GM12878 (cell line): ENCODE data around the gene VASP. TPM values are rescaled to one million over a fixed set of nuclear protein-coding genes. Genes with fewer than 3 reads are reported as not detected.
A peak's percentile ranks its signal among the peaks of the same experiment; 100 is the strongest.

ENCODE experiments used
- ATAC-seq: fragments of 200-7000 bp; cut with Tn5 transposase; 3 replicates; pipeline ENCODE4 v1.9.1; 2020; ENCODE audit warnings: mild to moderate bottlenecking, moderate library complexity
- BruUV-seq: library from RNA; stranded (reverse); fragments of 400-500 nt; replicated peaks from 2 replicates; lab custom pipeline; 2021; lab: Mats Ljungman, UMichigan
- CTCF ChIA-PET: fragments of 300-600 bp; sonication (Branson Sonifier 250); formaldehyde crosslinking; extraction: SDS; loops from one replicate; lab custom pipeline; 2021; ENCODE audit warnings: inconsistent platforms; lab: Yijun Ruan, JAX
- POLR2A ChIA-PET: fragments of 350-600 bp; formaldehyde crosslinking; extraction: SDS; loops from one replicate; lab custom pipeline; 2021; ENCODE audit warnings: inconsistent platforms; lab: Charles Lee
- RAD21 ChIA-PET: fragments of 300-600 bp; sonication (Branson Sonifier 250); formaldehyde crosslinking; loops from one replicate; lab custom pipeline; 2023; ENCODE audit warnings: antibody characterized with exemption; ENCODE audit not compliant: unreplicated experiment; lab: Charles Lee
- SMC1A ChIA-PET: fragments of 300-600 bp; sonication (Branson Sonifier 250); formaldehyde crosslinking; loops from one replicate; lab custom pipeline; 2023; ENCODE audit not compliant: unreplicated experiment, uncharacterized antibody; lab: Charles Lee
- DNase-seq: peaks from one replicate; pipeline ENCODE4 v3.0.0-alpha.2; 2011; ENCODE audit warnings: low read depth, low spot score
- FAIRE-seq: peaks from 3 replicates; lab custom pipeline; 2011; peaks lifted over from hg19 to GRCh38; lab: Jason Lieb, UNC
- H2AFZ ChIP-seq: 2 replicates; pipeline ENCODE4 v1.6.0; 2011; ENCODE audit warnings: low read depth, low read length, control low read depth; ENCODE audit not compliant: control insufficient read depth
- H3K27ac ChIP-seq: 2 replicates; pipeline ENCODE4 v1.5.1; 2011; ENCODE audit warnings: control low read depth; ENCODE audit not compliant: control insufficient read depth, insufficient read depth
- H3K27me3 ChIP-seq, 2 experiments: replicated peaks in 1 of 2; 2 replicates each; pipeline versions ENCODE4 v1.6.0 to v1.6.1; 2011; ENCODE audit warnings: low read length in 1 of 2; ENCODE audit not compliant: control insufficient read depth in 2 of 2, insufficient read depth in 2 of 2
- H3K36me3 ChIP-seq, 2 experiments: 2 replicates each; pipeline ENCODE4 v1.5.1; 2011; ENCODE audit warnings: low read length in 1 of 2; ENCODE audit not compliant: control insufficient read depth in 2 of 2, insufficient read depth in 2 of 2
- H3K4me1 ChIP-seq: 2 replicates; pipeline ENCODE4 v1.6.1; 2011; ENCODE audit warnings: mild to moderate bottlenecking, low read length, moderate library complexity, mixed read lengths; ENCODE audit not compliant: control insufficient read depth, insufficient read depth
- H3K4me2 ChIP-seq: 2 replicates; pipeline ENCODE4 v1.6.0; 2011; ENCODE audit warnings: control low read depth; ENCODE audit not compliant: control insufficient read depth, insufficient read depth
- H3K4me3 ChIP-seq: fragments of 200-600 bp; sonication (generic); 2 replicates; pipeline ENCODE4 v1.5.1; 2016
- H3K79me2 ChIP-seq: 2 replicates; pipeline ENCODE4 v1.6.0; 2011; ENCODE audit warnings: low read length; ENCODE audit not compliant: control insufficient read depth, insufficient read depth
- H3K9ac ChIP-seq: 2 replicates; pipeline ENCODE4 v1.8.0; 2011; ENCODE audit warnings: low read length, control low read depth, mixed read lengths; ENCODE audit not compliant: control insufficient read depth, insufficient read depth
- H3K9me3 ChIP-seq: replicated peaks from 3 replicates; pipeline ENCODE4 v1.5.1; 2011; ENCODE audit warnings: mild to moderate bottlenecking, low read length; ENCODE audit not compliant: control insufficient read depth, insufficient read depth
- H4K20me1 ChIP-seq: 2 replicates; pipeline ENCODE4 v1.6.0; 2011; ENCODE audit not compliant: control insufficient read depth, insufficient read depth
- BACH1 ChIP-seq: fragments of 450-650 bp; IDR thresholded peaks from 2 replicates; pipeline ENCODE4 v1.6.1; 2017; ENCODE audit warnings: mild to moderate bottlenecking, borderline replicate concordance
- CTCF ChIP-seq, 3 experiments: IDR thresholded peaks in 2 of 3; conservative IDR thresholded peaks in 1 of 3; 2 replicates each; pipeline ENCODE4 v1.5.1; 2011; ENCODE audit warnings: low read depth in 3 of 3, low read length in 3 of 3, mild to moderate bottlenecking in 3 of 3, control low read depth in 2 of 3, moderate library complexity in 2 of 3, inconsistent platforms in 1 of 3, mixed read lengths in 1 of 3; ENCODE audit not compliant: control insufficient read depth in 2 of 3, insufficient read depth in 1 of 3; ENCODE audit errors: extremely low read depth in 1 of 3
- HDGF ChIP-seq: fragments of 450-650 bp; IDR thresholded peaks from 2 replicates; pipeline ENCODE4 v1.6.1; 2016; ENCODE audit warnings: antibody characterized with exemption
- NFYA ChIP-seq: IDR thresholded peaks from 2 replicates; pipeline ENCODE4 v1.6.1; 2011; ENCODE audit warnings: low read depth, mild to moderate bottlenecking, low read length, improper control_type of control experiment, borderline replicate concordance
- NR2C2 ChIP-seq: IDR thresholded peaks from 2 replicates; pipeline ENCODE4 v1.6.1; 2011; ENCODE audit warnings: borderline replicate concordance, low read depth; ENCODE audit not compliant: control insufficient read depth, insufficient read length
- NRF1 ChIP-seq: conservative IDR thresholded peaks from 2 replicates; pipeline ENCODE4 v1.6.1; 2011; ENCODE audit warnings: mild to moderate bottlenecking, low read depth, low read length, improper control_type of control experiment
- PAX5 ChIP-seq: IDR thresholded peaks from 2 replicates; pipeline ENCODE4 v1.6.1; 2011; ENCODE audit warnings: low read depth, low read length, borderline replicate concordance
- PKNOX1 ChIP-seq: fragments of 450-650 bp; IDR thresholded peaks from 2 replicates; pipeline ENCODE4 v1.6.1; 2016; ENCODE audit warnings: mild to moderate bottlenecking
- RAD21 ChIP-seq: IDR thresholded peaks from 2 replicates; pipeline ENCODE4 v1.6.1; 2011; ENCODE audit warnings: mild to moderate bottlenecking, low read depth, low read length, moderate library complexity; ENCODE audit not compliant: insufficient read depth
- TARDBP ChIP-seq: IDR thresholded peaks from 2 replicates; pipeline ENCODE4 v1.6.1; 2016; ENCODE audit warnings: borderline replicate concordance
- WGBS: methylation state at CpG from one replicate; pipeline ENCODE4 v1.1.6; 2016; ENCODE audit warnings: low lambda C conversion rate; ENCODE audit not compliant: insufficient replicate concordance, insufficient coverage; ENCODE audit errors: missing lambda C conversion rate; 5-methylcytosine and 5-hydroxymethylcytosine counted together
- in situ Hi-C: fragments of 300-500 bp; cut with MboI; formaldehyde crosslinking; loops from 9 replicates; pipeline ENCODE4 v1.14.3; 2018; ENCODE audit warnings: mixed read lengths
- intact Hi-C: fragments of 100-400 bp; cut with micrococcal nuclease; formaldehyde crosslinking; loops from one replicate; pipeline ENCODE4 v1.14.2; 2022; ENCODE audit not compliant: unreplicated experiment
- polyA plus RNA-seq, 11 experiments: library from polyadenylated mRNA; depleted of rRNA in 4 of 11; unstranded in 6 of 11; stranded (reverse) in 5 of 11; fragments of >200 nt; fragmentation: Nextera tagmentation in 4 of 11; fragmentation: Illumina TruSeq in 1 of 11; extraction: Ambion mirVana in 4 of 11; extraction: Trizol in 1 of 11; gene quantifications; 1 replicate in 1 of 11; 2 replicates in 10 of 11; pipeline versions ENCODE4 v1.2.1 to v1.2.3, GENCODE V29; 2011 to 2016; ENCODE audit warnings: inconsistent platforms in 2 of 11, missing spikeins in 2 of 11, low read depth in 1 of 11
- total RNA-seq, 4 experiments: library from RNA; depleted of rRNA in 3 of 4; stranded (reverse); fragments of >200 nt in 3 of 4; fragmentation: Illumina TruSeq in 1 of 4; extraction: Trizol in 1 of 4; gene quantifications; 2 replicates each; pipeline versions ENCODE4 v1.2.1 to v1.2.3, GENCODE V29; 2013 to 2021

The VASP gene
- total and polyA plus RNA-seq, 10 of the 15 experiments (the other 5 are each of a cell fraction or from before 2014, with no cell fraction given): 19.5 to 298 (median 84.8) TPM

- Histone ChIP-seq H3K27ac (no peak overlapping the region), H3K9ac (no peak overlapping the region), H3K9me3 (no peaks in the 10 kb centered on the region), H3K27me3 (no peaks in the 10 kb centered on the region), H3K79me2 (no peaks in the 10 kb centered on the region), H3K4me2 (no peak overlapping the region), H4K20me1 (peaks cover 3% of the 10 kb centered on the region; the same call in 1 of the 2 replicates), H3K4me1 (peaks cover 8% of the 10 kb centered on the region), H2AFZ (no peak overlapping the region)
- in situ Hi-C loops (loop anchor here (25.0 kb wide), 1 partner anchor 1703 kb away; the partner anchor contains the start of gene SMG9), intact Hi-C loops (no loop called here)
- no peak for FAIRE-seq
- SMC1A ChIA-PET: interaction anchor here (1.0 to 3.1 kb wide), 2 partner anchors 14 to 26 kb away, joined by 3 to 7 read pairs; no protein-coding TSS in a partner anchor
- WGBS: 17% methylated on average over 8 of the region's 8 CpGs
- TF ChIP-seq BACH1: no peak
- TF ChIP-seq TARDBP: no peak
- no peak for TF ChIP-seq HDGF
- TF ChIP-seq PKNOX1: no peak
- TF ChIP-seq NFYA: no peak
- peak in 1 of 3 experiments; percentile 10; a peak in 1 of 6 replicates for TF ChIP-seq CTCF (IDR thresholded peaks at IDR 0.05 in 2 of 3, conservative IDR thresholded peaks at IDR 0.05 in 1 of 3; ENCODE audit: control insufficient read depth in 2 of 3, extremely low read depth in 1 of 3, insufficient read depth in 1 of 3, low read depth in 3 of 3, low read length in 3 of 3)
- TF ChIP-seq PAX5: peak; percentile 51; the same call in 1 of the 2 replicates
- no peak for TF ChIP-seq RAD21
- TF ChIP-seq NRF1: no peak
- TF ChIP-seq NR2C2: no peak
- TF ChIP-seq, all 136 proteins: peak for 2
- ATAC-seq: no peak
- ChIA-PET POLR2A (interaction anchor here (1.0 kb wide), 1 partner anchor 12 kb away, joined by 3 read pairs; no protein-coding TSS in a partner anchor), CTCF (interaction anchor here (1.0 kb wide), 1 partner anchor 10 kb away, joined by 3 read pairs; no protein-coding TSS in a partner anchor), RAD21 (no interaction called here)
- H3K36me3 ChIP-seq: no peaks in the 10 kb centered on the region
- DNase-seq: no peak
- H3K4me3 ChIP-seq: no peak overlapping the region
- BruUV-seq: no TSS peak
These were observed 42.3 kb upstream of the VASP start for GRCh38 chr19:45464852-45465441.
